K562 (cell line): ENCODE data around the gene IDUA. TPM values are rescaled to one million over a fixed set of nuclear protein-coding genes. Genes with fewer than 3 reads are reported as not detected.

Source experiments
- ATAC-seq: fragments of 200-7000 bp; cut with Tn5 transposase; 3 replicates; pipeline ENCODE4 v1.9.1; 2020; ENCODE audit warnings: moderate library complexity
- BruUV-seq: library from RNA; stranded (reverse); fragments of 400-500 nt; replicated peaks from 2 replicates; lab custom pipeline; 2021; lab: Mats Ljungman, UMichigan
- CTCF ChIA-PET: fragments of 300-600 bp; formaldehyde crosslinking; extraction: SDS; loops from one replicate; lab custom pipeline; 2021; ENCODE audit warnings: low intra/inter-chr PET ratio; lab: Yijun Ruan, JAX
- POLR2A ChIA-PET: fragments of 300-600, 350-650 bp; sonication (Branson Sonifier 250); formaldehyde crosslinking; extraction: SDS; loops from one replicate; lab custom pipeline; 2021; ENCODE audit warnings: antibody characterized with exemption, inconsistent platforms; lab: Yijun Ruan, JAX
- DNase-seq, 4 experiments: peaks; one replicate each; pipeline versions ENCODE4 v3.0.0 to v3.0.0-alpha.2; 2011 to 2018; ENCODE audit warnings: low spot score in 3 of 4, mixed read lengths in 3 of 4; ENCODE audit errors: extremely low read depth in 1 of 4
- FAIRE-seq: peaks from 2 replicates; lab custom pipeline; 2011; peaks lifted over from hg19 to GRCh38; lab: Jason Lieb, UNC
- H2AFZ ChIP-seq: 2 replicates; pipeline ENCODE4 v1.6.0; 2011; ENCODE audit warnings: low read depth, low read length, control low read depth, inconsistent platforms
- H3K27ac ChIP-seq: fragments of 200-600 bp; 3 replicates; pipeline ENCODE4 v1.8.0; 2011; ENCODE audit warnings: low read depth, mild to moderate bottlenecking, control low read depth, inconsistent platforms, low read length, moderate library complexity, mixed read lengths; ENCODE audit errors: extremely low read depth
- H3K27me3 ChIP-seq, 2 experiments: fragments of 300-600 bp in 1 of 2; 2 replicates in 1 of 2; 3 replicates in 1 of 2; pipeline versions ENCODE4 v1.6.0 to v1.8.0; 2011; ENCODE audit warnings: inconsistent platforms in 2 of 2, low read length in 2 of 2, mild to moderate bottlenecking in 1 of 2, mixed read lengths in 1 of 2, moderate library complexity in 1 of 2; ENCODE audit not compliant: control insufficient read depth in 2 of 2, insufficient read depth in 2 of 2
- H3K36me3 ChIP-seq: fragments of 300-600 bp; 3 replicates; pipeline ENCODE4 v1.8.0; 2011; ENCODE audit warnings: mild to moderate bottlenecking, low read length, inconsistent platforms; ENCODE audit not compliant: control insufficient read depth, insufficient read depth
- H3K4me1 ChIP-seq, 2 experiments: fragments of 200-600 bp in 1 of 2; replicated peaks in 1 of 2; 2 replicates in 1 of 2; 3 replicates in 1 of 2; pipeline versions ENCODE4 v1.5.1 to v1.8.0; 2011; ENCODE audit warnings: inconsistent platforms in 2 of 2, low read length in 2 of 2, mild to moderate bottlenecking in 1 of 2, mixed read lengths in 1 of 2, moderate library complexity in 1 of 2; ENCODE audit not compliant: control insufficient read depth in 2 of 2, insufficient read depth in 2 of 2
- H3K4me2 ChIP-seq: 2 replicates; pipeline ENCODE4 v1.6.1; 2011; ENCODE audit warnings: low read length, control low read depth, inconsistent platforms, mixed read lengths; ENCODE audit not compliant: insufficient read depth
- H3K4me3 ChIP-seq: fragments of 200-600 bp; sonication (generic), shearing (Covaris generic); 2 replicates; pipeline ENCODE4 v1.5.1; 2016; ENCODE audit warnings: control low read depth, inconsistent platforms
- H3K79me2 ChIP-seq: fragments of 200-600 bp; 3 replicates; pipeline ENCODE4 v1.8.0; 2011; ENCODE audit warnings: low read length, inconsistent platforms; ENCODE audit not compliant: control insufficient read depth, insufficient read depth
- H3K9ac ChIP-seq, 2 experiments: 2 replicates each; pipeline versions ENCODE4 v1.6.0 to v1.6.1; 2011; ENCODE audit warnings: low read depth in 2 of 2, low read length in 2 of 2, control low read depth in 1 of 2, inconsistent platforms in 1 of 2, mild to moderate bottlenecking in 1 of 2, mixed read lengths in 1 of 2; ENCODE audit not compliant: insufficient read depth in 1 of 2
- H3K9me1 ChIP-seq: one replicate; pipeline ENCODE4 v1.6.0; 2011; ENCODE audit warnings: inconsistent platforms, mild to moderate bottlenecking, low read length, moderate library complexity; ENCODE audit not compliant: control insufficient read depth, insufficient read depth
- H3K9me3 ChIP-seq: replicated peaks from 2 replicates; pipeline ENCODE4 v1.5.1; 2011; ENCODE audit warnings: low read depth, low read length, inconsistent platforms; ENCODE audit not compliant: control insufficient read depth, insufficient read depth
- H4K20me1 ChIP-seq: replicated peaks from 2 replicates; pipeline ENCODE4 v1.6.1; 2011; ENCODE audit warnings: low read length, inconsistent platforms, mixed read lengths; ENCODE audit not compliant: control insufficient read depth, insufficient read depth
- CBFB ChIP-seq: sonication (generic); formaldehyde crosslinking; IDR thresholded peaks from 2 replicates; pipeline ENCODE4 v1.4.0; 2020; ENCODE audit warnings: mild to moderate bottlenecking, missing genetic modification reagents
- KHSRP ChIP-seq: fragments of 450-650 bp; IDR thresholded peaks from 2 replicates; pipeline ENCODE4 v1.6.1; 2017
- POLR2G ChIP-seq: fragments of 200-400 bp; formaldehyde crosslinking; IDR thresholded peaks from 2 replicates; pipeline ENCODE4 v1.6.1; 2017; ENCODE audit warnings: low read depth, mild to moderate bottlenecking, antibody characterized with exemption, low read length, moderate library complexity
- RBFOX2 ChIP-seq: fragments of 200-400 bp; formaldehyde crosslinking; IDR thresholded peaks from 2 replicates; pipeline ENCODE4 v1.6.1; 2017; ENCODE audit warnings: low read depth, mild to moderate bottlenecking, low read length, moderate library complexity
- ZBTB7A ChIP-seq: IDR thresholded peaks from 2 replicates; pipeline ENCODE4 v1.6.1; 2011; ENCODE audit warnings: low read depth, mild to moderate bottlenecking, low read length, moderate library complexity, borderline replicate concordance; ENCODE audit not compliant: control insufficient read depth
- WGBS: fragments of 100-300 bp; shearing (Covaris generic); methylation state at CpG from one replicate; pipeline ENCODE4 v1.1.6; 2016; ENCODE audit warnings: low coverage, mixed read lengths; ENCODE audit not compliant: insufficient coverage; ENCODE audit errors: missing lambda C conversion rate; 5-methylcytosine and 5-hydroxymethylcytosine counted together
- in situ Hi-C: fragments of 300-500 bp; cut with MboI; formaldehyde crosslinking; loops from 4 replicates; pipeline ENCODE4 v1.15.0; 2018; ENCODE audit warnings: inconsistent platforms, mixed read lengths
- intact Hi-C: fragments of 100-400 bp; cut with micrococcal nuclease; formaldehyde crosslinking; loops from 2 replicates; pipeline ENCODE4 v1.14.2; 2022
- polyA plus RNA-seq, 8 experiments: library from polyadenylated mRNA; depleted of rRNA in 4 of 8; stranded (reverse) in 5 of 8; unstranded in 3 of 8; fragments of >200 nt; fragmentation: Nextera tagmentation in 2 of 8; fragmentation: Illumina TruSeq in 1 of 8; extraction: Ambion mirVana in 2 of 8; extraction: Trizol in 1 of 8; gene quantifications; 2 replicates each; pipeline versions ENCODE4 v1.2.1 to v1.2.3, GENCODE V29; 2011 to 2014; ENCODE audit warnings: inconsistent platforms in 1 of 8, missing spikeins in 1 of 8
- total RNA-seq, 7 experiments: library from RNA; depleted of rRNA in 6 of 7; stranded (reverse); fragments of >200 nt in 6 of 7; fragmentation: Illumina TruSeq in 2 of 7; extraction: Trizol in 2 of 7; gene quantifications; 2 replicates each; pipeline versions ENCODE4 v1.2.1 to v1.2.3, GENCODE V29; 2011 to 2021; ENCODE audit warnings: low replicate concordance in 1 of 7

IDUA gene
- total and polyA plus RNA-seq, 9 of the 15 experiments (the other 6 are each of a cell fraction or from before 2014, with no cell fraction given): 0.04 to 16.1 (median 1.2) TPM

- TF ChIP-seq ZBTB7A: peak; percentile 23; the same call in 1 of the 2 replicates
- 0 out of 2 replicates have a peak, but pooled peaks have one; percentile 9 for TF ChIP-seq CBFB (CRISPR knock-in tag)
- TF ChIP-seq RBFOX2: 0 out of 2 replicates have a peak, but pooled peaks have one; percentile 7
- TF ChIP-seq KHSRP: no peak
- peak; percentile 7 for TF ChIP-seq POLR2G
- TF ChIP-seq, all 486 proteins: peak for 4
- in situ Hi-C loops (no loop called here), intact Hi-C loops (no loop called here)
- H2AFZ ChIP-seq: peak overlapping the region; percentile 85
- FAIRE-seq: no peak
- H3K9ac ChIP-seq: peak overlapping the region in 1 of 2 experiments; percentile 89; a peak in 2 of 4 replicates
- POLR2A ChIA-PET: interaction anchor here (1.0 to 1.6 kb wide), 2 partner anchors 12 to 87 kb away, joined by 4 to 6 read pairs; no protein-coding TSS in a partner anchor
- 0 out of 5 replicates have a peak, but pooled peaks cover 0 to 6% of the 10 kb centered on the region in 2 experiments for H3K27me3 ChIP-seq
- H3K4me1 ChIP-seq: peaks cover 3 to 86% of the 10 kb centered on the region in 2 experiments; a peak in 4 of 5 replicates
- ATAC-seq: peak; percentile 67
- H3K36me3 ChIP-seq: peaks cover 11% of the 10 kb centered on the region; the same call in 2 of the 3 replicates
- no peak overlapping the region; the same call in 1 of the 2 replicates for H3K4me2 ChIP-seq
- H3K79me2 ChIP-seq: no peaks in the 10 kb centered on the region
- H4K20me1 ChIP-seq: no peaks in the 10 kb centered on the region
- H3K4me3 ChIP-seq: no peak overlapping the region
- no peak overlapping the region for H3K27ac ChIP-seq
- CTCF ChIA-PET: no interaction called here
- WGBS: 12% methylated on average over 6 of the region's 12 CpGs
- H3K9me1 ChIP-seq: no peaks in the 10 kb centered on the region
- peak in 3 of 4 experiments; percentile 56 to 72 (median 71) for DNase-seq
- H3K9me3 ChIP-seq: no peaks in the 10 kb centered on the region; the same call in 1 of the 2 replicates
- no TSS peak for BruUV-seq
Measured at GRCh38 chr4:1030031-1030430, 43.2 kb downstream of the IDUA start.
